ENCODE measurements around the gene MORN1. TPM values are rescaled to one million over a fixed set of nuclear protein-coding genes. Genes with fewer than 3 reads are reported as not detected.
A peak's percentile ranks its signal among the peaks of the same experiment; 100 is the strongest.

Gene MORN1
- total RNA-seq, 1 donor: 13.4 TPM

DNA sequence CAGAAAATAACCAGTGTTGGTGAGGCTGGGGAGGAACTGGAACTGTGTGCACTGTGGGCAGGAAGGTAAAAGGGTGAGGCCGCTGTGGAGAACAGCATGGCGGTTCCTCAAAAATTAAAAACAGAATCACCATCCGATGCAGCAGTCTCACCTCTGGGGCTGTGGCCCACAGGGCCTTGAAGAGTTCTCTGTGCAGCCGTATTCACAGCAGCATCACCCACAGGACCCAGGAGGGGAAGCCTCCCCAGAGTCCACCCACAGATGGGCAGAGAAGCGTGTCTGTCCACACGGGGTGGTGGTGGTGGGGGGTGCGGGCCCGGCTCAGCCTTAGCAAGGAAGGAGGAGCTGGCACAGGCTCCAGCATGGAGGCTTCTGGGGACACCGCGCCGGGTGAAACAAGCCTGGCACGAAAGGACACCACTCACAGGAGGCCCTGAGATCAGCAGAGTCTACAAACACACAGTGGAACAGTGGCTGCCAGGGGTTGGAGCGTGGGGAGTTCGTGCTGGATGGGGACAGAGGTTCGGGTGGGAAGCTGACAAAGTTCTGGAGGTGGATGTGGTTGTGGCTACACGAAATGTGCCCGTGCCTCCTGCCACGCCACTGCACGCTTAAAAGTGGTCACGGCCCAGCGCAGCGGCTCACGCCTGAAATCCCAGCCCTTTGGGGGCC is 11.5 kb downstream of the MORN1 start:
- Histone ChIP-seq H2AFZ (ENCODE audit: low read length) (no peak overlapping the region), H3K9me3 (ENCODE audit: low read depth, low read length) (no peaks in the 10 kb centered on the region), H3K79me2 (ENCODE audit: insufficient read depth, low read length) (no peaks in the 10 kb centered on the region), H3K36me3 (ENCODE audit: insufficient read depth, low read length) (no peaks in the 10 kb centered on the region), H3K27me3 (ENCODE audit: insufficient read depth, low read length) (no peaks in the 10 kb centered on the region), H3K4me1 (ENCODE audit: insufficient read depth, low read length) (peaks cover 5% of the 10 kb centered on the region), H4K20me1 (ENCODE audit: insufficient read depth, low read length) (no peaks in the 10 kb centered on the region), H3K4me3 (ENCODE audit: insufficient read depth, low read length) (no peak overlapping the region), H3K4me2 (ENCODE audit: insufficient read depth, low read length) (no peak overlapping the region), H3K27ac (ENCODE audit: low read depth, low read length) (no peak overlapping the region)
- TF ChIP-seq, protein P1, sequence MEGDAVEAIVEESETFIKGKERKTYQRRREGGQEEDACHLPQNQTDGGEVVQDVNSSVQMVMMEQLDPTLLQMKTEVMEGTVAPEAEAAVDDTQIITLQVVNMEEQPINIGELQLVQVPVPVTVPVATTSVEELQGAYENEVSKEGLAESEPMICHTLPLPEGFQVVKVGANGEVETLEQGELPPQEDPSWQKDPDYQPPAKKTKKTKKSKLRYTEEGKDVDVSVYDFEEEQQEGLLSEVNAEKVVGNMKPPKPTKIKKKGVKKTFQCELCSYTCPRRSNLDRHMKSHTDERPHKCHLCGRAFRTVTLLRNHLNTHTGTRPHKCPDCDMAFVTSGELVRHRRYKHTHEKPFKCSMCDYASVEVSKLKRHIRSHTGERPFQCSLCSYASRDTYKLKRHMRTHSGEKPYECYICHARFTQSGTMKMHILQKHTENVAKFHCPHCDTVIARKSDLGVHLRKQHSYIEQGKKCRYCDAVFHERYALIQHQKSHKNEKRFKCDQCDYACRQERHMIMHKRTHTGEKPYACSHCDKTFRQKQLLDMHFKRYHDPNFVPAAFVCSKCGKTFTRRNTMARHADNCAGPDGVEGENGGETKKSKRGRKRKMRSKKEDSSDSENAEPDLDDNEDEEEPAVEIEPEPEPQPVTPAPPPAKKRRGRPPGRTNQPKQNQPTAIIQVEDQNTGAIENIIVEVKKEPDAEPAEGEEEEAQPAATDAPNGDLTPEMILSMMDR (IDR thresholded peaks at IDR 0.05; ENCODE audit: extremely low read depth, low read depth, low read length): no peak
- DNase-seq (ENCODE audit: insufficient read length, low spot score, missing footprints): peak; percentile 73

- DNase-seq (ENCODE audit: insufficient read length, low spot score, missing footprints): peak; percentile 78
- Histone ChIP-seq H3K27ac (ENCODE audit: low read depth, low read length) (no peak overlapping the region), H3K79me2 (ENCODE audit: insufficient read depth, low read length) (no peaks in the 10 kb centered on the region), H4K20me1 (ENCODE audit: insufficient read depth, low read length) (no peaks in the 10 kb centered on the region), H3K4me2 (ENCODE audit: insufficient read depth, low read length) (no peak overlapping the region), H3K4me3 (ENCODE audit: insufficient read depth, low read length) (no peak overlapping the region), H3K36me3 (ENCODE audit: insufficient read depth, low read length) (no peaks in the 10 kb centered on the region), H3K9me3 (ENCODE audit: low read depth, low read length) (no peaks in the 10 kb centered on the region), H3K4me1 (ENCODE audit: insufficient read depth, low read length) (peaks cover 5% of the 10 kb centered on the region), H3K27me3 (ENCODE audit: insufficient read depth, low read length) (no peaks in the 10 kb centered on the region), H2AFZ (ENCODE audit: low read length) (no peak overlapping the region)
- TF ChIP-seq, protein P1 (IDR thresholded peaks at IDR 0.05; ENCODE audit: extremely low read depth, low read depth, low read length): no peak
These were observed 12.2 kb downstream of the MORN1 start for GRCh38 chr1:2378956-2379732.

DNA sequence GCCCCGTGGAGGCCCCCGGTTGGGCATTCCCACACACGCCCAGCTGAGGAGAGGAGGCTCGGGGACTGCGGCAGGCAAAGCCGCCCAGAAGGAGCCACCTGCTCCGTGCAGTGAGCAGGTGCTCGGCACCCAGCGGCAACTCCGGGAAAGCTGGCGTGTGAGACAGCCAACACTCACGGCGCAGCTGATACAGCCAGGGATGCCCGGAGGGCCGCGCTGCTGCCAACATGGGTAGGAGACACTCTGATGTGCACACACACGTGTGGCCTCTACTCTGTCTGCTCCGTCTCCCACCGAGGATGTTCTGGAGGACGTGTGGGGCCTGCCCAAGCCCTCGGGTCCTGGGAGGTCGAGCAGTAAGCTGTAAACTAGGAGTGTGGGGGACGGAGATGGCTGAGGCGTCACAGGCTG is 12.9 kb downstream of the MORN1 start:
- Histone ChIP-seq H4K20me1 (ENCODE audit: insufficient read depth, low read length) (no peaks in the 10 kb centered on the region), H3K4me3 (ENCODE audit: insufficient read depth, low read length) (no peak overlapping the region), H3K4me2 (ENCODE audit: insufficient read depth, low read length) (no peak overlapping the region), H3K27ac (ENCODE audit: low read depth, low read length) (no peak overlapping the region), H3K36me3 (ENCODE audit: insufficient read depth, low read length) (no peaks in the 10 kb centered on the region), H3K79me2 (ENCODE audit: insufficient read depth, low read length) (no peaks in the 10 kb centered on the region), H3K9me3 (ENCODE audit: low read depth, low read length) (no peaks in the 10 kb centered on the region), H2AFZ (ENCODE audit: low read length) (no peak overlapping the region), H3K27me3 (ENCODE audit: insufficient read depth, low read length) (no peaks in the 10 kb centered on the region), H3K4me1 (ENCODE audit: insufficient read depth, low read length) (peaks cover 5% of the 10 kb centered on the region)
- DNase-seq (ENCODE audit: insufficient read length, low spot score, missing footprints): peak; percentile 80
- TF ChIP-seq, protein P1 (IDR thresholded peaks at IDR 0.05; ENCODE audit: extremely low read depth, low read depth, low read length): no peak

- DNase-seq (ENCODE audit: insufficient read length, low spot score, missing footprints): peak; percentile 46
- Histone ChIP-seq H3K36me3 (ENCODE audit: insufficient read depth, low read length) (no peaks in the 10 kb centered on the region), H3K79me2 (ENCODE audit: insufficient read depth, low read length) (no peaks in the 10 kb centered on the region), H4K20me1 (ENCODE audit: insufficient read depth, low read length) (no peaks in the 10 kb centered on the region), H2AFZ (ENCODE audit: low read length) (no peak overlapping the region), H3K9me3 (ENCODE audit: low read depth, low read length) (no peaks in the 10 kb centered on the region), H3K27me3 (ENCODE audit: insufficient read depth, low read length) (no peaks in the 10 kb centered on the region), H3K4me1 (ENCODE audit: insufficient read depth, low read length) (peaks cover 5% of the 10 kb centered on the region), H3K27ac (ENCODE audit: low read depth, low read length) (no peak overlapping the region), H3K4me3 (ENCODE audit: insufficient read depth, low read length) (no peak overlapping the region), H3K4me2 (ENCODE audit: insufficient read depth, low read length) (no peak overlapping the region)
- TF ChIP-seq, protein P1 (IDR thresholded peaks at IDR 0.05; ENCODE audit: extremely low read depth, low read depth, low read length): no peak
These were observed 13.5 kb downstream of the MORN1 start for GRCh38 chr1:2377751-2378440.
